SK-N-MC (cell line): ENCODE measurements around the gene MTX3.

ENCODE experiments used
- EZH2 ChIP-seq: fragments of 200-600 bp; sonication (generic); IDR thresholded peaks from one replicate; pipeline ENCODE4 v1.6.1; 2017; ENCODE audit warnings: antibody characterized with exemption
- FOXP2 ChIP-seq: optimal IDR thresholded peaks from 2 replicates; pipeline ENCODE3; 2011; ENCODE audit warnings: mild to moderate bottlenecking, moderate library complexity; ENCODE audit not compliant: insufficient read depth; ENCODE audit errors: extremely low read length, control extremely low read depth
- POLR2AphosphoS5 ChIP-seq: IDR thresholded peaks from 2 replicates; pipeline ENCODE4 v1.6.1; 2012; ENCODE audit warnings: mild to moderate bottlenecking, low read depth, low read length, borderline replicate concordance

DNA sequence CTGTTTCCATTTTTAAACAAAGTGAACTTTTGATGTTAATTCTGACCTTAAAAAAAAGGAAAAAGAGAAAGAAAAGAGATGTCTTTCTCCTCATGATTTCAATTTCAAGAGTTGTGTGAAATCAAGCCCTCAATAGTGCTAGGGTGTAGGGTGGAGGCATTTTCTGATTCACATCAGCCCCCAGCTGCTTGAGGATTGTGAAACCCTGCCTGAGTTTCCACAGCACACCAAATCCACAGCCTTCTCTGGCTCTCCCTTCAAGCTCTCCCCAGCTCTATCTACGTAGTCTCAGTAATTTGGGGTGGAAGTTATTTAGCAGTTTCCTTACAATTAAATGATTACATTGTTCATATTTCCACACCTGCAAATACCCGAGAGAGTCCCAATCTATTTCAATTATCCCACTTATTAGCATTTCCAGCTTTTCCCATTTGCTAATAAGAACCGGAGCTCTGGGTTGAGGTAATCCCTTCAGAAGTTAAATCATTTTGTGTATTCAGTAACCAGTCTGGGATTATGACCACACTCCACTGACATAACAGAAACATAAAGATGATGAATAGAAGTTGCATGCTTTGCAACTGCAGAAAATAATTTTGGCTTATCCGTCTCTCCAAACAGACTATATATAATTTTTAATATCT, 54.9 kb downstream of the MTX3 start:
- TF ChIP-seq POLR2AphosphoS5 (no peak), EZH2 (no peak), FOXP2 (no peak)
